ENCODE results near the gene C3orf22.

Gene C3orf22

DNA sequence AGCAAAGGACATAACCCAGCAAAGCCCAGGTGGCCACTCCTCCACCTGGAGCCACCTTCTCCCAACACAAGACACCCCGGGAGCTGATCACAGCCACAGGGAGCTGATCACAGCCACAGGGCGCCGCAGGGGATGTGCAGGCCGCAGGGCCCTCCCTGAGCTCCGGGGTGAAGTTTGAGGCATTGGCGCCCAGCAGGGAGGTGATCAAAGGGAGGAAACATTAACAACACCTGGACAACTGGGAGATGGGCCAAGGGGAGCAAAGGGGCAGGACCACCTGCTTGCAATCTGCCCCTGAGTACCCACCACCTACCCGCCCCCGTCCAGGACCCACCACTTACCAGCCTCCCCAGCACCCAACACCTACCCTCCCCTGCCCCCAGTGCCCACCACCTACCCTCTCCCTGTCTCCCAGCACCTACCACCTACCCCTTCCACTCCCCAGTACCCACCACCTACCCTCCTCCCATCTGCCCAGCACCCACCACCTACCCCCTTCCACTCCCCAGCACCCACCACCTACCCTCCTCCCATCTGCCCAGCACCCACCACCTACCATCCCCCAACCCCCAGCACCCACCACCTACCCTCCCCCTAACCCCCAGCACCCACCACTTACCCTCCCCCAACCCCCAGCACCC, 43.5 kb downstream of the C3orf22 start:
- no peak for DNase-seq (ENCODE audit: low read depth in 1 of 2, low spot score in 1 of 2)

DNA sequence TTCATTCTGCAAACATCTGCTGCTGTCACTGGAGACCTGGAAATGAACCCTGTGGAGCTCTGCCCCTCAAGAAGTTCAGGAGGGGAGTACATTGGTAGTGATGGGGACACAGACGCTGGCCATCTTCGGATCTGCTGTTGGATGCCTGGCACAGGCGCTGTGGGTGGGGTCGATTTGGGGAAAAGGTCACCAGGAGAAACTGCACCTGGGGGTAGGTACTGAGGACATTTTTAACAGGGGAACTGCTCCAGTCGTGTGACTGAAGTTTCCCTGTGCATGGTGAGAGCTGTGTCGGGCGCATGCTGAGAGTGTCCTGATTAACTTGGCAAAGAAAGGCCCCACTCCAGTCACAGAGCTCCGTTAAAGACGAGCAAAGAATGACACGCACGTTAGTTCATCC, 44.6 kb downstream of the C3orf22 start:
- DNase-seq (ENCODE audit: low read depth in 1 of 2, low spot score in 1 of 2) = no peak

DNA sequence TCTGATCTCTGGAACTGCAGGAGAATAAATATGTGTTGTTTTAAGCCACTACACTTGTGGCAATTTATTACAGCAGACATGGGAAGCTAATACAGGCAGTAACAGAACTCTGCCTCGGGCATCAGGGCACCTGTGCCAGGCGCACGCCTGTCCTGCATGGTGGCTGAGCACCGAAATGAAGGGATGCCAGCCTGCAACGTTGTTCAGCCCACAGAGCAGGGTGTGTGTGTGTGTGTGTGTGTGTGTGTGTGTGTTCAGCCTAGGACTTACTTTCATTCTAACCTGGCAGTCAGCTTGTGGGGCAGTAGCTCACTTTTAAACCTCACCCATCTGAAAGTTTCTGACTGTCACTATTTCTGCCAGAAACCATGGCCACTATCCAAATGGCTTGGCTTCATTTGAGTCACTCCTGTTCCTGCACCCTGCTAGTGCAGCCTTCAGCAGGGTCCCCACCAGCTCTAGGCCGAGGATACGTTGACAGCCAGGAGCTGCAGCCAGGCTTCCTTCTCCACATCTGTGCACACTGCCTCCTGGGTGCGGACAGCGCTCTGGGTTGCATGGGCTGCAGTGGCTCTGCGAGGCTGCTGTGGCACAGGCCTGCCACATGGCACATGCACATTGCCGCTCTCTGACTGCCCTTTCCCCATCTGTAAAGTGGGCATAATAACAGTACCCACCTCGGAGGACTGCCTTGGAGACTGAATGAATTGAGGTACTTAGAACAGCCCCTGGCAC, 45.6 kb downstream of the C3orf22 start:
- DNase-seq (ENCODE audit: low read depth in 1 of 2, low spot score in 1 of 2) = no peak

DNA sequence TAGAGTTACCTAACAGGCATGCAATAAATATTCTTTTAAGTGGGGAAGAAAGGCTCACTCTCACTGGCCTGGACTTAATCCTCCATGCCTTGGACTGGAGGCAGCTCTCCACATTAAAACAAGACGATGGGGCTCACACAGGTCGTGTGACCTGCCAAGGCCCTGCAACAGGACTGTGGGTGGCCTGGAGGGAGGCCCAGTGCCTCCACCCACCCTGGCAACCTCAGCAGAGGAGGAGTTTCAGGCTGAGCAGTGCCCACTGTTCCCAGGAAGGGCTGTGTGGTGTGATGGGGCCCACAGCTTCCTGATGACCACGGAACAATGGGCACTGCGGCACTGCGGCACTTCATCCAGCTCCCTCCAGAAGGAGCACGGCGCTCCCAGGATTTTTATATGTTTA, 46.7 kb downstream of the C3orf22 start:
- DNase-seq (ENCODE audit: low read depth in 1 of 2, low spot score in 1 of 2) = no peak

DNA sequence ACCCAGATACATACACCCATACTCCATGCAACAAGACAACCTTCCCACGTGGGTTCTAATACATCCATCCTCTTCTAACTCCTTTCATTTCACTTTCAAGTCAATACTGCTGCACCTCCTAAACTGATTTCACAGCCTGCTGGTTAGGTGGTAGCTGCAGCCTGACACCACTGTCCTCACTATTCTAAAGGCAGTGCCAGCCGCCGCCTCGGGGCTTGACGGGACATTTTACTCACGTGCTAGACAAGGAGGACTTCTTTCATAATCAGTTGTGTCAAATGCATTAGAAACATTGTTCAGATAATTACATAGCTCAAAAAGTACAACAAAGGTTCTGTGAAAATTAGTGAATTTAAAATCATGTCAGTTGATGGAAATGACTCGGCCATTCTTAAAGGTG, 47.4 kb downstream of the C3orf22 start:
- DNase-seq (ENCODE audit: low read depth in 1 of 2, low spot score in 1 of 2) = no peak

DNA sequence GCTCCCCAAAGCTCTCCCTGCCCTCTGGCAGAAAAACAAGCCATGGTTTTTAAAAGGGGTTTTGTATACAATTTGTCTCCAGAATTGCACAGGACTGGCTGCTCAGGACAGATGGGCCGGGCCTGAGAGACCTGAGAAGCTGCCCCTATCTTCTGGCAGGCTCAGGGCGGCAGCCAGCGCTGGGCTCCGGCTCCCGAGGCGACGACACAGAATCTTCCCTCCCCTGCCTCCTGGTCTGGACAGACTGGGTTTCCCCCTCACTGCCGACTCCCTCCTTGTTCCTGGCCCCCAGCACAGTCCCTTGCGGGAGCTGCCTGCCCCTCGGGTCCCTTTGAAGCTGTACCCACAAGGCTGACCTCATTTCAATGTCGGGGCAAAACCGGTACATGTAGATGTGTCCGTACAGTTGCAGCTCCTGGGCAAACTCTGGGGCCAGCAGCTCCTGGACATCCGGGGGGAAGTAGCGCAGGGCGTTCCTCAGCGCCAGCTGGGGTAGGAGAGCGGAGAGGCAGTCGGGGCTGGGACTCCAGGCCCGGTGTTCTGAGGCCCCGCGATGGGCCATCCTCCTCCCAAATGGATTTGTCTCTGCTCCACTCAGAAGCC, 48.3 kb downstream of the C3orf22 start:
- DNase-seq (ENCODE audit: low read depth in 1 of 2, low spot score in 1 of 2) = no peak

DNA sequence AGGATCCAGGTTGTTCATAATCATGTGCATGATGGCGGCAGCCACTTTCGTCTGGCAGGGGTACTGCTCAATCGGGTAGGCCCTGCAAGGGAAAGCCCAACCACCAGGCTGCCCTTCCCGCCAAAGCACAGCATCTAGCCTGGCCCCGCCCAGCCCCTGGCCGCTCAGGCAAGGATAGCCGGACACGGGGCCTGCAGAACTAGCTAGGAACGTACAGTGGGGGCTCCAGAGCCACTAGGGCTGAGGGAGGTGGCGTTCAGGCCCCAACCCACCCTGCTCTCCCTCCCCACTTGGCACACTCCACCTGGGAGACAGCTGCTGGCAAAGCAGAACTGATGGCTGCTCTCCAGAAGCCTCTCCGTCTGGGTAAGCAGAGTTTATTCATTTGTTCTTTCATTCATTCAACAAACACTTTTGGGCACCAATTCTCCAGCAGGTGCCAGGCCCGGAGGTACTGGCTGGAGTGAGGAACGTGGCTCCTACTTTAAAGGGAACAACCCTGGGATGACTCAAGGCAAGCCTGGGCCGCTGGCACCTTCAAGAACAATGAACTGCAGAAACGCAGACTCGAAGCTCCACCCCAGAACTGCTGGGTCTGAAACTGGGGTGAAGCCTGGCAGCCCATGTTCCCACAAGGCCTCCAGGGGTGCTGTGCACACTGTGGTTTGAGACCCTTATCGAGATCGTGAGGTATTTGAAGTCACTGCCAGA, 49.0 kb downstream of the C3orf22 start:
- DNase-seq (ENCODE audit: low read depth in 1 of 2, low spot score in 1 of 2) = no peak

DNA sequence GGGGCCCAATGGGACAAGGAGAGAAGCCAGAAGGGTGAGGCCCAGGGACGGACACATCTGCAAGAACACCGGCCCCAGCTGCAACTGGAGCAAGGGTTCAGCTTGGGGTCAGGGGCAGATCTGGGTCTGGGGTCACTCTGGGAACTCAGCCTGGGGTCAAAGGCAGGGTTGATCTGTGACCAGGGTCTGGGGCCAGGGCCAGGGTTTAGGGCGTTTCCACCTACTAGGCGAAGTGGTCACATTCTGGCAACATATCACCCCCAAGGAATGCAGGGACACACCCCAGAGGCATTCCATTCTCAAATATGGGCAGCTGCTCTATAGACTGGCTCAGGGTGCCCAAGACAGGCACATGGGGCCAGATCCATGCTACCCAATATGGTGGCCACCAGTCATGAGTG, 50.2 kb downstream of the C3orf22 start:
- DNase-seq (ENCODE audit: low read depth in 1 of 2, low spot score in 1 of 2) = no peak

DNA sequence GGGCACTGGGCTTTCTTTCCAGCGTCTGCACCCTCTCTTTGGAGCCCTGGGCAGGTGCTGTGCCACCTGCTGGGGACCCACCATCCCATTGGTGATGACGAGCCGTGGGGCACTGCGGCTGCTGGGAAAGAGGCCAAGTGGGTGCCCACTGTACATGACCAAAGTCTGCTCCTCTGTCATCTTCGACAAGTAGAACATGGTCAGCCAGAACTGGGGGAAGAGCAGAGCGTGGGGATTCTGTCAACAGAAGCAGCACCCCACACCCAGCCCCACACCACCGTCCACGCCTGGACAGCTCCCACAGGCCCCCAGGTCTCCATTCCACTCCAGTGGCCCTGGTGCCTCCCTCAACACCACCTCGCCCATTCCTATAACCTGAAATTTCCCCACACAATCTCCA, 50.8 kb downstream of the C3orf22 start:
- DNase-seq (ENCODE audit: low read depth in 1 of 2, low spot score in 1 of 2) = no peak

DNA sequence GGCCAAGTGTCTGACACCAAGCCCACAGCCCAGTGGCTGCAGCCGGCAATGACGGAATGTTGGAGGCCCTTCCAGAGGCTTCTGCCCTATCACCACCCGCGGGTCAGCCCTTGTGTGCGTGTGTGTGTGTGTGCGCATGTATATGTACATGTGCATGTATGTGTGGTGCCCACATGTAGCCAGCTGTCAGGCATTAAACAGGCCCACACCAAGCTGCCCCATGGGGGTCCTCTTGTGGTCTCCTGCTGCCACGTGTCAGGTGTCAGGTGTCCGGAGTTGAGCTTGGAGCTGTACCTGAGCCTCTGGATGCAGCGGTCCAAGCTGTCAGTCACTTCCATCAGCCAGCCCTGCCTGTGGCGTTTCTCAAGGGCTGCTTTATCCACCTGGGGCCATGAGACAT, 55.0 kb downstream of the C3orf22 start:
- DNase-seq (ENCODE audit: low read depth in 1 of 2, low spot score in 1 of 2) = no peak

DNA sequence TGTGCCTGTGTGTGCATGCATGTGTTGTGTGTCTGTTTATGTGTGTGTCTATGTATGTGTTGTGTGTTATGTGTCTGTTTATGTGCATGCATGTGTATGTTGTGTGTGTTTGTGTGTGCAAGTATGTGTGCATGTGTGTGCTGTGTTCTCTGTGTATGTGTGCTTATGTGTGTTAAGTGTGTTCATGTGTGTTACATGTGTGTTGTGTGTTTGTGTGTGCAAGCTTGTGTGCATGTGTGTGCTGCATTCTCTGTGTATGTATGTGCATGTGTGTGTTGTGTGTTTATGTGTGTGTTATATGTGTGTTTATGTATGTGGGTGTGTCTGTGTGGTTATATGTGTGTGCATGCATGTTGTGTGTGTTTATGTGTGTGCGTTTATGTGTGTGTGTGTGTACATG, 56.1 kb downstream of the C3orf22 start:
- DNase-seq (ENCODE audit: low read depth in 1 of 2, low spot score in 1 of 2) = no peak

DNA sequence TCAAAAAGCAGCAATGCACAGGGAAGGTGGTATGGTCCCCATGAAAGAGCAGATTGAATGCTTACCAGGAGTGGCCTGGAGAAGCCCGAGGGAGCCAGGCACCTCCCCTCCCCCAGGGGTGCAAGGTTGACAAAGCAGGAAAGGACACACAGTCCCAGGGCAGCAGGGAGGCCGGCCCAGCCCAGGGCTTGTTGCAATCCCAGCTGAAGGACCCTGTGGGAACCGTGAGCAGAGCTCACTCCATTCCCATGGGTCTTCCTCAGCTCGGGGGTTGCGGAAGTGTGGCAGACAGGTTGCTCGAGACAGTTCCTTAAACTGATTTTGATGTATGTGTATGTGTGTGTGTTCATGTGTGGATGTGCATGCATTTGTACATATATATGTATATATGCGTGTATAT, 57.0 kb downstream of the C3orf22 start:
- no peak for DNase-seq (ENCODE audit: low read depth in 1 of 2, low spot score in 1 of 2)

DNA sequence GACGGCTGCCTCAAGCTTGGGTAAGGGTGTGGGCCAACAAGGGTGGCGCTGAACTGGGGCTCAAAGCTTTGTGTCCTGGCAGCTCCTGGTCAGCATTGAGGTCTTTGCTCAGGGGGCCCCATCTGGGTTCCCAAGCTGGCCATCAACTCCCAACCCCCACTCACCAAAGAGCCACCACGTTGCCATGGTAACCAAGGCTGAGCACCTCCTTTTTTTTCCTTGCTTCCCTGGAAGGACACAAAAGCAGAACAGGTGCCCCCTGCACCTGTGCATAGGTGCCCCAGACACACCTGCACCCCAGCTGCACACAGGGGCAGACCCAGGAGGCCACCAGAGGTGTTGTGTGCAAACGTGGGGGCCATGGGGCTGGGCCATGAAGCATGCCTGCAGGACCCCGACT, 57.7 kb downstream of the C3orf22 start:
- DNase-seq (ENCODE audit: low read depth in 1 of 2, low spot score in 1 of 2) = no peak

DNA sequence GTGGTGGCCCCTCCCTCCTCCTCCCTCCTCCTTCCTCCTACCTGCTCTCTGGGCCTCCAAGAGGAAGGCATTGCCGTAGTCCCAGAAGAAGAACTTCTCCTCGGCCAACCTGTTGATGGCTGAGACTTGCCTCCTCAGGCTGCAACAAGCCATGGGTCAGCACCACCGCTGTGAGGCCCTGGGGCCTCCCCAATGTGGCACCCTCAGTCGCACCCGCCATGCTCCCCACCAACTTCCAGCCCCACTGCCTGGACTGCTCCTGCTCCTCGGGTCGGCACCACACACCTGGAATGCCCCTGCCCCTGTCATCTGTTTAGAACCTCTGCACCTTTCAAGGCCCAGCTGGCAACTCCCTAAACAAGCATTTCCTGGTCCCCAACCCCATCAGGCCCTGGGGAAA, 58.7 kb downstream of the C3orf22 start:
- no peak for DNase-seq (ENCODE audit: low read depth in 1 of 2, low spot score in 1 of 2)

Measured in activated CD4-positive, alpha-beta T cell treated with anti-CD3 and anti-CD28 coated beads, Interleukin-2, amount 50 U/mL, for 24 hours (primary cell).